Non-pigmented ciliary epithelial cell (primary cell): Measurements from ENCODE around the gene ABTB1.

Source experiments
- DNase-seq: peaks from one replicate; pipeline ENCODE4 v3.0.0-alpha.2; 2010; ENCODE audit warnings: low read depth

Gene ABTB1

DNA sequence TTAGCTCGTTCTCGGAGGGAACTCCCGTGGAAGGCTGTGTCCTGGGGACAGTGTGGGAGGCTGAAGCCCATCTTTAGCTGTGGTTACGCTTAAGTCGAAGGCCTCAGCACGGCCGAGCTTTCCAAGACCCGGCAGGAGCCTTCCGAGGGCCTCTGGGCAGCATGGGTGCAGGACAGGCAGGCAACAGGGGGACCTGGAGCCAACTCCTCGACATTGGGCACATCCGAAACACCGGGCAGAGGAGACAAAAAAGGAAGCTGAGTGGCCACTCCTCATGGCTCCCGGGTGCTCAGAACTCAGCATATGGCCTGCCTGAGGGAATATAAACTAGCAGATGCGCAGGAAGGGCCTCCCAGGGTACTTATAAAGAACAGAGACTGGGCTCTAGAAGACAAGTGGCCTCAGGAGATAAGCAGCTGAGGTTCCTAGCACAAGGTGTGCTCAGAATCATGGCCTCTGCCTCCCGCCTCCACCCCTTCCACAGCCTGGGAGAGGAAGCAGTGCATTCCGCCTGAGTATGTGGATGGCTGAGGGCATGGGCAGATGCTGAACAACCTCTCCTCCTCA, 34.1 kb downstream of the ABTB1 start:
- DNase-seq: no peak

DNA sequence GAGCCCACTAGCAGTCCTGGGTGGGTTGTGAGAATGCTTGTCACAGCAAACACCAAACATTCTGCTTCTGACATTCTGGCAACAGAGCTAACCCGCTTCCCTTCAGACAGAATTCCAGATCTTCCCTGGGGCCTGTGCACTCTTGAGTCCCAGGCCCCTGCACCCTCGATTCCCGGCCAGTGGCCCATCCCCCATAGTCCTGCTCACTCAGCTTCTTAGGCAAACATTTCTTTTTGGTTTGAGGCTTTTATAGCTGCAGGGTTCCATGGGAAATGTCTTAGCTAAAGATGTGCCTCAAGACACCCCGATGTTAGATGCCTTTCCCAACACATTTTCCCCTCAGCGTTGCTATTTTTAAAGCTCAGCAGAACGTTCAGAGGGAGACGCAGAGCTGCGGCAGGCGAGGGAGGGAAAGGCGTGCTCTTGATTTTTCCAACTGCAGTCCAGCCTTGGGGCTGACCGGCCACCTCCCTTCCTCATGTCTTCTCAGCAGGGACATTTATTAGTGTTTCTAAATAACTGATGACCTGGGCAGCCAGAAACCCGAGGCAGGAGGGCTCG, 35.2 kb downstream of the ABTB1 start:
- DNase-seq: no peak

DNA sequence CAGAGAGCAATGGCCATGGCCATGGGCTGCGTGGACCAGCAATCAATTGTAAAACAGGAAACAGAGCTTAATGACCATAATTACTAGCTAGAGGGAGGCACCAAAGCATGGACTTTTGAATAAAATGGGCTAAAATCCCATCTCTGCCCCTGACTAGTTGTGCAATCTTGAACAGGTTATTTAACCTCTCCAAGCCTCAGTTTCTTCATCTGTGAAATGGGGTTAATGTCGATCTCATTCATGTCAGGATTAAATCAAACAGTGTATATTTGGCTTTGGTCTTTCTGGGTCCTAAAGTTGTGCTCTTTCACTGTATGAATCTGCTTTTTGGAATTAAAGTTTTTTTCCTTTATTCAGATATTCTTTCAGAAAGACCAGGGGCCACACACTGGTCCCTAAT, 36.1 kb downstream of the ABTB1 start:
- DNase-seq: no peak

DNA sequence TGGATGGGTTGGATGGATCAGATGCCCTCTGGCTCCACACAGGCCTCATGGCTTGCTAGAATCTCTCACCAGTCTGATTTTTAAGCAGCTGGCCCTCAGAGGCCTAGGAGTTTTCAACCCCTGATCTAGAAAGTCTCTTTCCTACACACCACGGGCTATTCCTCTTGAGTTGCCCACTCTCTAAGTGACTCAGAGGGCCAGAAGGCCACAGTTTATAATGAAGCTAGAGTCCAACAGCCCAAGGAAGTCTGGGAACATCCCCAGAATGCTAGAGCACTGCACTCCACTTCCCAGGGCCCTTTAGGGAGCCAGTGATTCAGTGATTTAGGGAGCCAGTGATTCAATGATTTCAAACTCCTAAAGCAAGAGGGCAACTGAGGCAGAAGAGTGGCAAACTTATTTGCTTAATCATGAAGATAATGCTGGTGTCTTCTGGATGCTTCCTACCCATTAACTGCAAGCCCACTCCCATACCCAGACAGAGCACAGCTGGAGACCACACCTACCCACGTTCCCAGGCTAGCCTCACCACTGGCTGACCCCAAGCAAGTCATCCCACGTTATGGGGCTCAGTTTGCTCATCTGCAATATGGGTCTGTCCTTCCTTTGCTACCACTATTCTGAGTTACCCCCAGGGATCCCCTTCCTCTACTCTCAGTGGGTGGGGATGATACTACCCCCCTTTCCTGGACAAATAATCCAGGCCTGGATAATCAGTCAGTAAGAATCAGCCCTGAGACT, 36.7 kb downstream of the ABTB1 start:
- no peak for DNase-seq

DNA sequence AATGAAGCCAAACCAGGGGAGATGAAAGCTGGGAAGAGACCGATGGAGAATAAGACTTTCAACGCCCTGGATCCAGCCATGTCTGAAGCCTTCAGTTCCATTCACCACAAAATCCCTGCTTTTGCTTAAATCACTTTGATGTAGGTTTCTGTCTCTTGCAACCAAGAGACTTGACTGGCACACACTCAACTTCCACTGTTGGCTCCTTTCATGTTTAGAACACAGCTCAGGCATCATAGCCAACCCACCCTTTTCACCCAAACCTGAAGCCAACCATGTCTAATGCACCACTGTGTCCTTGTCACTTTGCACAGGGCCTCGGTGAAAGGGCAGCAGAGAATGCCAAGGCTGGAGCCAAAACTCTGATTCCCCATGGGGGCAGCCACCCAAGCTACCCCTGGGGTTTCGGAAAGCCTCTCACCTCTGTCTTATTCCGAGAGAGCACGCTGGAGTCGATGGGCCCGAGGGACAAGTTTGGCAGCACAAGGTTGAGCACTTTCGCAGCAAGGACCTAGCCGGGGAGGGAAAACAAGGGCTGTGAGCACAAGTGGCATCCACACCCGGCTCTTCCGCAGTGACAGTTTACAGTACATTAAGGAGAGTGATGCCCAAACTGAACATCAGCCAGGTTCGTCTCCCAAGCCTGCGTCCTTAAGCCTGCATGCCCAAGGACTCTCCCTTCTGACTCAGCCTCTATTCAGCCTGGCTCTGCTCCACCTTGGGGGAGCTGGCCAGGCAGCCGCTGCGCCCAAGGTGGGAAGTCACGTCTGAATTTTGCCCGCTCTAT, 37.6 kb downstream of the ABTB1 start:
- DNase-seq: no peak

DNA sequence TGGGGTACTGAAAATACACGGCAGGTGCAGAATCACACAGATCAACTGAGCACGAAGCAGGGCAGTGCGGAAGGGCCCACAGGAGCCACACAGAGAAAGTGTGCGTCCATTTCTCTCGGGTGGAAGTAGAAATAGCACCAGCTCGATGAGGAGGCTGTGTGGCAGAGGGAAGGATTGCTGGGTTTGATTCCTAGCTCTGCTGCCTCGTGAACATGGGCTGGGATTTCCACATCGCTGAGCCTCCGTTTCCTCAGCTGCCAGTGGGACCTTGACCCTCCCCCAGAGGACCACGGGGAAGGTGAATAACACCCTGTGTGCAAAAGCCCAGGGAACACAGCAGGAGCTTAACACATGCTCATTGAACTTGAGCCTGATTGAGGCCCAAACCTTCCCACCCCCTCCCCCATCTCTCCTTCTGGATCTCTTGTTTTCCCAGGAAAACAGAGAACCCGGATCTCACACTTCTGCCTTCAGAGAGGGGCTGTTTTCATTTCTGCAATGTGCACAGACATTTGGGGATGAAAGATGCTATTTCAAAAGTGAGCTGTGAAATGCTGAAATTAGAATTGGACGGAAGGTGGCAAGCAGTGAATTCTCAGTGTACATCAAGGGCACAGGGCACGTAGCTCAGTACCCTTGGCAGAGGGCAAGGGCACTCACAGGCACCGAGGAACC, 38.4 kb downstream of the ABTB1 start:
- DNase-seq: no peak

DNA sequence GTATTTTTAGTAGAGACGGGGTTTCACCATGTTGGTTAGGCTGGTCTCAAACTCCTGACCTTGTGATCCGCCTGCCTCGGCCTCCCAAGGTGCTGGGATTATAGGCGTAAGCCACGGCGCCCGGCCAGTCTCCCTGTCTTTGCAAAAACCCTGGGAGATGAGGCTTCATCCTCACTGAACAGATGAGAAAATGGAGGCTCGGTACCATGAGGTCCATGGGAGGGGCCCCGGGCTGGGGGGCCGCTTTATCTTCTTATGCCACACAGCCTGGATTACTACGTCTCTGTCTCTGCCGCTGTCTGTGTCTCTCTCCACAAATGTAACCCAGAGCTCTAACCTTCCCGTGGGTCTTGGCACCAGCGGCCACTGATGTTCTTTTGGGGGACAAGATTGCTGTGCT, 39.1 kb downstream of the ABTB1 start:
- DNase-seq: no peak

DNA sequence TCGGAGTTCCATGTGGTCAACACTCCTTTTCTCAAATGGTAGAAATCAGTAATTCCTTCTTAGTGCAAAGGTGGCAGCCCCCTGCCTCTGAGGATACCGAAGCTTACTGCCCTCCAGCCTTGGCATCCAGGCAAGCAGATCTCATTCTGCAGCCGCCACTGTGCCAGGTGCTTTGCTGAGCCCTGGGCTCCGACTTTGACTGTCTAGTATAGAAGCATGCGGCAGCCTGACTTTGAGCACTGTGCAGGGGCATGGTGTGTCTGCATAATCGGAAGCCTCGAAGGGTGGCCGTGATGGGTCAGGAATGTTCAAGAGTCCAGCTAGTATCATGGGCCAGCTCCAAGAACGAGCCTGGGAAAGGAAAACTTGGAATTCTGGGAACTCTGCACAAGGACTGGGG, 39.7 kb downstream of the ABTB1 start:
- no peak for DNase-seq

DNA sequence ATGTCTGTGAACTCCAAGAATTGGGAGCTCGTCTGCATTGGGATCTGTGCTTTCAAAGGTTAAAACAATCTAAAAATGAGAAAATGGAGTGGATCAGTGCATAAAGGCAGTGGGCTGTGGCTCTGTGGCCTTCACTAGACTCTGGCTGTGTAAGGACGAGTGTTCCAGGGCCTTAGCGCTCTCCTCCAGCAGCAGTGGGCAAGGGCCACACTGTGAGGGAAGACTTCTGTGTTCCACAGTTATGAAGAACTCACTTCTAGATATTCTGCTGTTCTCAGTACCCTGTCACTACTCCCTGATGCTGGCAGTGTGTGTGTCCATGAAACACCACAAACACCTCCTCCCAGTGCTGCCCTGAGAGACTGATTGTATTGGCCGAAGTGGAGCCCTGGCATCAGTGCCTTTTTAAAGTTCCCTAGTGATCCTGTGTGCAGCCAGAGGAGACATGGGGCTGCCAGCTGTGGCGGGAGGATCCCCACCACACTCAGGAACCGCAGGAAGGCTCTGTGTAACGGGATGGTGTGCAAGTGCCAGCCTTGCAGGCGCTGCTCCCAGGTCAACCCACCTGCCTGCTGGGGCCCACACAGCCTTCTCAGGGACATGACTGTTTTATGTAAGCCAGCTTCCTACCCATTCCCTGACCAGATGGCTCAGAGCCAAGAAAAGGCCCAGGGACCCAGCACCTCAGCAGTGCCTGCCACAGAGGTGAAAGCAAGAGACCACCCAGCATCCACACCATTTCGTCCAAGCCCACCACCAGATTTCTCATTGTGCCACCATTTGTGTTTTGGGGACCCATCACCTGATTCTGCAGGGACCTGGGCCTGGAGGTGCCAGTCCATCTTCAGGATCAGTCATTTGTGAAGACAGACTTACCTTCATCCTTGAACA, 40.4 kb downstream of the ABTB1 start:
- DNase-seq: no peak

DNA sequence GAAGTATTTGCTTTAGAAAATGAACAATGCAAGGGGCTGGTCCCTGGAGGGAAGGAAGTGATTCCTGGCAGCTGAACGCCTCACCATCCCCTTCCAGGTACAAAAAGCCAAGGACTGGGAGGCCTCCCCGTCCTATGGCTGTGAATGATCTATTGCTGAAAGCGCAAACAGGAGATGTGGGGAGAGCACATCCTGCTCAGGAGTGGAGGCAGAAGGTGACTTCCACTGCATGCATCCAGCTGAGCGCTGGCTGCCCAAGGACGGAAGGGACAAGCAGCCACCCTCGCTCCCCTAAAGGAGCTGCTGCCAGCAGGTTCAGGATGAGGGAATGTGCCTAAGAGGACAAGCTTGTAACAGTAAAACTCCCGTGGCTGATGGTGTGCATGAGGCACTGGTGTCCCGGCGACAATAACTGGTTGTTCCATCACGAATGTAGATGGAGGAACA, 41.4 kb downstream of the ABTB1 start:
- DNase-seq: no peak

DNA sequence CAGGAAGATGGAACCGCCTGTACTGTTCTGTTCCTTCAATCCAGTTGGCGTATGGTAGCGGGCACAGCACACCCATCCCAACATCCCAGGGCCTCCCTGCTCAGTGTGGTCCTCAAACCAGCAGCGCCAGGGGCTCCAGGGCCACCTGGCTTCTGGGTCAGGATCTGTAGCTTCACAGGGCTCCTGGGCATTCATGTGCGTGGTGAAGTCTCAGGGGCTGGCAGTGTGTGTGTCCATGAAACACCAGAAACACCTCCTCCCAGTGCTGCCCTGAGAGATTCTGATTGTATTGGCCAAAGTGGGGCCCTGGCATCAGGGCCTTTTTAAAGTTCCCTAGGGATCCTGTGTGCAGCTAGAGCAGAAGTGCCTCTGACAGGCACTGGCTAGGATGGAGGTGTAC, 42.1 kb downstream of the ABTB1 start:
- DNase-seq: no peak

DNA sequence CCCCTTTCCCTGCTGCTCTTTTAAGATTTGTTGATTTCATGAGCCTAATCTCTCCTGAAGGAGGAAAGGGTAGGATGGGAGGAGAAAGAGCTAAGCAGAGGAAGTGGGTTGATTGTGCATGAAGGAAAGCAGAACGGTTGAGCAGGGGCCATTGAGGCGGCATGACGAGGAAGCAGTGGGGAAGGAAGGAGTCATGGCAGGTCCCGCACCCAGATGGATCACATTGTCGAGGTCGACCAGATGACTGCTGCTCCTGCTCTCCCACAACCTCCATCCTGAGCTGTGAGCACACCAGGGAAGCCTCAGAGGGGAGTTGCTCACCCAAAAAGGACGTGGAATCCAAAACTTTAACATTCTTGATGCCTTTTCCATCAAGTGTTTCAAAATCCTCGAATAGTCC, 42.8 kb downstream of the ABTB1 start:
- DNase-seq: no peak

DNA sequence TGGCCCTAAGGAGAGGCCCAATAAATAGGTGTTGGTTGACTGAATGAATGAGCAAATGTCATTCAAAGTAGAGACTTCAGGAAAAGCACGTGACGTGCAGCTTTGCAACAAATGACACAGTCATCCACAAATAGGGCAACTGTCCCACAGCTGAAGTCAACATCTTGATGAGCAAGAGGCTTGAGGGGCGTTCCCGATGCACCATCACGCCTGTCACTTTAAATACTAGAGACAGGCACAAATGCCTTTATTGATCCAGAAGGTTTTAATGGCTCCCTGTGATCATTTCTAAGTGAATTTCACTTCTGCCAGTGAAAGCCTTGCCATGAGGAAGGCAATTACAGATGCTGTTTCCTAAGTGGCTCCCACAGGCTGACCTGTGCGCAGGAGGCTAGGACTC, 43.6 kb downstream of the ABTB1 start:
- no peak for DNase-seq

DNA sequence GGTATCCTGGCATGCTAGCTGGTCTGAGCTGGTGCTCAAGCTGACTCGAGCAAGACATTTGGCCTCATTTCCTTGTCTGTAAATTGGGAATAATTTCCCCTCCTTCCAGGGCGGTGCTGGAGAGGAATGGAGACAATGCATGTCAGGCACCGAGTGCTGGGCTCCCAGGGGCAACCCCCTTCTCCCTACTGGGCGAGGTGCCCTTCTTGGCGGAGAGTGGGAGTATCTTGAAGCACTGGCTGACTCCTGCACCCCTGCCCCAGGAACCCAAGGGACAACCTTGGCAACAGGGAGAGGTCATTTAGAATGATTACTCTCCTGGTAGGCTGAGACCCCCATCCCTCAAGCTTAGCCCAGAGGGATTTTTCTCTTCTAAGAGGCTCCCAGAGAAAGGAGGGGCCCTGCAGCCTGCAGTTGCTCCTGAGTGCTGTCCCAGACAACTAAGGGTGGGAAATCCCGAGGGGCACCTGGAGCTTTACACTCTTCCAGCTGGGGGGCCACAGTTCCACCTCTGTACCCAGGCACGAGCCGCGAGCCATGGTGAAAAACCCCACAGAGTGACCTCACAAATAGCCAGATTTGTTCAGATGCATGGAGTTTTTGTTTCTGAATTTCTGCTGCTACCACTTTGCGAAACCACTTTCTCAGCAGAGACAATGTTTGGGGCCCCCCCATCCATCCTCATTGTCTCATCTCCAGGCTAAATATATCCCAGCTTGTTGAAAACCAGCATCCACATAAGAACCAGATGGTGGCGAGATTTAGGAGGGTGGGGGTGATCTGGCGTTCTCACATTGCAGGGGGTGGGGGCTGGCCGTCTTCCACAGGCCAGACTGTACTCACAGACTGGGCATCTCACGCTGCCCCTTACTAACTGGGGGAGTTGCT, 44.8 kb downstream of the ABTB1 start:
- DNase-seq: no peak

DNA sequence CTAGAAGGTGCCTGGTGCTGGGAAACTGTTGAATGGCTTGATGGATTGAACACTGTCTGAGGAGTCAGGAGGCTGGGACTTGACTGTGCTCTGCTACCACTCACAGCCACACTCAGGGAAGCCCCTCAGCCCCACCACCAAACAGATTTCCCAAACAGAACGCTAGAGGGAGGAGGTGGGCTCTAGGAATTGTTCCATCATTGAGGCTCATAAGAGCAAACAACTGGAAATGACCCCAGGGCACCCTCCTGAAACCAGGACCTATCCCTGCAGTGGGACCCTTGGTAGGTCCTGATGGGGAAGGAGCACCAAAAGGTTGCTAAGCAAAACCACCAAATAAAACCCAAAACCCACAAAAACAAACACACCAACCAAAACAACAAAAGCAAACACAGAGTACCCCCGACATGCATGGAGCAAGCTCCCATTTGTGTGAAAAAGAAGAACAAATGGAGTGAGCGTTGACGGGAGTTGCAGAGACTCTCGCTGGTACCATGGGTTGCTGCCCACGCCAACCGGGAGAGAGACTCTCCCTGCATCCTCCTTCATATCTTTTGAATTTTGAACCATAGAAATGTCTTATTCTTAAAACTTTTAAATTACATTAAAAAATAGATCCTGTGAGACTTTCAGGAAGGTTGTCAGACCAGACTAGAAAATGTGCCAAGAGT, 45.6 kb downstream of the ABTB1 start:
- DNase-seq: no peak

DNA sequence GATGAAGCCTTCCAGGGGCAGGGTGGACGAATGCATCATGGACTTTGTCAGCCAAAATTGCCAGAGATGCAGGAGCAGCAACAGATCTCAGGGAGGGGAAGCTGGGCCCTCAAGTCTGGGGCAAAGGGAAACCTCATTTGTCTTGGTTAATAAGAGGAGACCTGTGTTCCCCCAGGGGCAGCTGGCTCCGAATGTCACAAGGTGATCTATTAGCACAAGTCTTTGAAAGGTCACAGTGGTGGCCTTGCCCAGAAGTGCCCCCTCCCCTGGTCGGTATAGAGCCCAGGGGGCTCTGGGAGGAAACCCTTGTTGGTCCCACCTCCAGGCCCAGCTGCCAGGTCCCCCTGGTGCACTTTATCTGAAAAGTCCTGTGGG, 46.2 kb downstream of the ABTB1 start:
- no peak for DNase-seq

DNA sequence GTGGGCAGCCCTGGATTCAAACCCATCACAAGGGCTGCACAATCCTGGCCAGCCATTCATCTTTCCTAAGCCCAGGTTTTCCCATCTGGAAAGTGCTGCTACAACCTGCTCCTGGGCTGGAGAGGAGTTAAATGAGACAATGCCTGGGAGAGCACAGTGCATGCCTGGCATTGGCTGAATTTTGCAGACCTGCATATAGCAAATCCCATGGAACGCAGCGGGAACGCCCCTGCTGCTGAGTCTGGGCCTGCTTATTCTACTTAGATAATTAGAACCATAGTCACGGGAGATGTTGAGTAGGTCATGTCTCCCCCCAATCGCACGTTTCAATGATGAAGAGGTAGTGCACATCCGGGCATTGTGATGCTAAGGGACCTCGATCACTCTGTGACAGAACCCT, 46.6 kb downstream of the ABTB1 start:
- no peak for DNase-seq

DNA sequence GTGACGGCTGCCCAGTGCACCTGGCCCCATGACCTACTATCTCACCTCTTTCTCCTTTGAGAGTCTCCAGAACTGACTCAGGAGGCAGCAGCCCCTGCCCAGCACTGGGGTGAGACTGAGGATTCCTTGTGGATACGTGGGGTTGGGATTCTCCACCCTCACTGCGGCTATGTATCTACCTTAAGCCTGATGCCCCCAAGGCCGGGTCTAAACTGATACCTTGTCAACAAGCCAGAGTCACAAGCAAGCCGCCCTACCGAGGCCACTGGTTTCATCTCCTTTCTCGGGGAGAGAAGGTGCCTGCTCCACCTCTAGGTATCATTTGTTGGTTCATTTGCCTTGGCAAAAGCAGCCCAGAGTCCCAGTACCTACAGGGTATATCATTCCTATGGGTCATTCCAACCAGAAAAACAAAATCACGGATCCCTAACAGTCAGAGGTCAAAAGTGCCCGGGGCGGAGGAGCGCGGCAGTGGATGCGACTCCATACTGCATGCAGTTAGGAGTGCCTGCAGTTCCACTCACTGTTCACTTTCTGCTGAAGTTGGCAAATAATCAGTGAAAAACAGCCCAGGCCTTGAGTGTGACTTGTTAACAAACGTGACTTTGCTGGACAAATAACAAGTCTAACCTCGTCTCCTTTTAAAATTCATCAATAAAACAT, 47.5 kb downstream of the ABTB1 start:
- no peak for DNase-seq
